Neuronal stem cell (in vitro differentiated cells): ENCODE measurements around the gene CNTD1.

Experiments
- DNase-seq: peaks from one replicate; pipeline ENCODE4 v3.0.0-alpha.2; 2013; ENCODE audit warnings: low spot score
- H2AFZ ChIP-seq: one replicate; pipeline ENCODE4 v1.6.1; 2013; ENCODE audit warnings: mild to moderate bottlenecking, low read length, inconsistent platforms
- H2AK5ac ChIP-seq: 2 replicates; pipeline ENCODE4 v1.6.1; 2013; ENCODE audit warnings: low read depth, mild to moderate bottlenecking, inconsistent platforms, low read length, moderate library complexity, mixed read lengths
- H2BK120ac ChIP-seq: 2 replicates; pipeline ENCODE4 v1.6.1; 2013; ENCODE audit warnings: low read depth, mild to moderate bottlenecking, inconsistent platforms, low read length, moderate library complexity, mixed read lengths
- H2BK12ac ChIP-seq: one replicate; pipeline ENCODE4 v1.6.1; 2013; ENCODE audit warnings: low read length, inconsistent platforms
- H2BK15ac ChIP-seq: 2 replicates; pipeline ENCODE4 v1.6.1; 2013; ENCODE audit warnings: mild to moderate bottlenecking, low read length, inconsistent platforms, mixed read lengths
- H2BK5ac ChIP-seq: one replicate; pipeline ENCODE4 v1.6.1; 2013; ENCODE audit warnings: inconsistent platforms, mild to moderate bottlenecking, low read length, moderate library complexity
- H3K14ac ChIP-seq: one replicate; pipeline ENCODE4 v1.6.1; 2013; ENCODE audit warnings: low read length, inconsistent platforms
- H3K18ac ChIP-seq: 2 replicates; pipeline ENCODE4 v1.6.1; 2013; ENCODE audit warnings: low read length, inconsistent platforms
- H3K23ac ChIP-seq: 2 replicates; pipeline ENCODE4 v1.6.1; 2013; ENCODE audit warnings: low read depth, mild to moderate bottlenecking, mixed read lengths, low read length, inconsistent platforms; ENCODE audit not compliant: poor library complexity
- H3K27ac ChIP-seq: replicated peaks from 3 replicates; pipeline ENCODE4 v1.5.1; 2013; ENCODE audit warnings: low read length, inconsistent platforms
- H3K27me3 ChIP-seq, 3 experiments: 2 replicates each; pipeline ENCODE4 v1.6.1; 2013; ENCODE audit warnings: low read length in 3 of 3, mild to moderate bottlenecking in 2 of 3, inconsistent platforms in 1 of 3, low read depth in 1 of 3, mixed read lengths in 1 of 3, moderate library complexity in 1 of 3; ENCODE audit not compliant: control insufficient read depth in 3 of 3, insufficient read depth in 3 of 3
- H3K36me3 ChIP-seq, 2 donors: replicated peaks in 1 of 2; 2 replicates each; pipeline ENCODE4 v1.6.1; 2013; ENCODE audit warnings: low read length in 2 of 2; ENCODE audit not compliant: control insufficient read depth in 2 of 2, insufficient read depth in 2 of 2
- H3K4ac ChIP-seq: 2 replicates; pipeline ENCODE4 v1.6.1; 2013; ENCODE audit warnings: inconsistent platforms, mild to moderate bottlenecking, low read length, moderate library complexity
- H3K4me1 ChIP-seq, 2 donors: 1 replicate in 1 of 2; 2 replicates in 1 of 2; pipeline ENCODE4 v1.6.1; 2013; ENCODE audit warnings: low read length in 2 of 2, low read depth in 1 of 2; ENCODE audit not compliant: control insufficient read depth in 2 of 2, insufficient read depth in 1 of 2
- H3K4me2 ChIP-seq: one replicate; pipeline ENCODE4 v1.6.1; 2013; ENCODE audit warnings: mild to moderate bottlenecking, low read length, inconsistent platforms; ENCODE audit not compliant: insufficient read depth, poor library complexity, severe bottlenecking
- H3K4me3 ChIP-seq, 2 donors: 2 replicates each; pipeline ENCODE4 v1.5.1; 2013; ENCODE audit warnings: low read length in 2 of 2, mild to moderate bottlenecking in 2 of 2, inconsistent platforms in 1 of 2, moderate library complexity in 1 of 2
- H3K79me1 ChIP-seq: one replicate; pipeline ENCODE4 v1.6.1; 2013; ENCODE audit warnings: low read depth, mild to moderate bottlenecking, inconsistent platforms, low read length, moderate library complexity
- H3K9ac ChIP-seq: one replicate; pipeline ENCODE4 v1.6.1; 2013; ENCODE audit warnings: mild to moderate bottlenecking, low read depth, low read length, inconsistent platforms; ENCODE audit not compliant: poor library complexity
- H3K9me3 ChIP-seq, 2 donors: replicated peaks in 1 of 2; 2 replicates each; pipeline versions ENCODE3 to v1.6.1; 2013; ENCODE audit warnings: low read length in 2 of 2, mild to moderate bottlenecking in 2 of 2, inconsistent platforms in 1 of 2, low read depth in 1 of 2, mixed read lengths in 1 of 2, moderate library complexity in 1 of 2; ENCODE audit not compliant: control insufficient read depth in 2 of 2, insufficient read depth in 1 of 2
- H4K8ac ChIP-seq: one replicate; pipeline ENCODE4 v1.6.1; 2013; ENCODE audit warnings: low read depth, mild to moderate bottlenecking, inconsistent platforms, low read length, moderate library complexity
- H4K91ac ChIP-seq: one replicate; pipeline ENCODE4 v1.6.1; 2013; ENCODE audit warnings: low read length, low read depth, mild to moderate bottlenecking, inconsistent platforms; ENCODE audit not compliant: poor library complexity
- WGBS, 2 donors: extraction: QIAGEN DNeasy Blood & Tissue Kit; methylation state at CpG; one replicate each; pipeline ENCODE4 v1.1.7; 2013; ENCODE audit warnings: missing lambda C conversion rate in 2 of 2, mixed read lengths in 1 of 2; ENCODE audit not compliant: insufficient read length in 2 of 2, insufficient replicate concordance in 1 of 2; ENCODE audit errors: extremely low coverage in 2 of 2; 5-methylcytosine and 5-hydroxymethylcytosine counted together

The CNTD1 gene

DNA sequence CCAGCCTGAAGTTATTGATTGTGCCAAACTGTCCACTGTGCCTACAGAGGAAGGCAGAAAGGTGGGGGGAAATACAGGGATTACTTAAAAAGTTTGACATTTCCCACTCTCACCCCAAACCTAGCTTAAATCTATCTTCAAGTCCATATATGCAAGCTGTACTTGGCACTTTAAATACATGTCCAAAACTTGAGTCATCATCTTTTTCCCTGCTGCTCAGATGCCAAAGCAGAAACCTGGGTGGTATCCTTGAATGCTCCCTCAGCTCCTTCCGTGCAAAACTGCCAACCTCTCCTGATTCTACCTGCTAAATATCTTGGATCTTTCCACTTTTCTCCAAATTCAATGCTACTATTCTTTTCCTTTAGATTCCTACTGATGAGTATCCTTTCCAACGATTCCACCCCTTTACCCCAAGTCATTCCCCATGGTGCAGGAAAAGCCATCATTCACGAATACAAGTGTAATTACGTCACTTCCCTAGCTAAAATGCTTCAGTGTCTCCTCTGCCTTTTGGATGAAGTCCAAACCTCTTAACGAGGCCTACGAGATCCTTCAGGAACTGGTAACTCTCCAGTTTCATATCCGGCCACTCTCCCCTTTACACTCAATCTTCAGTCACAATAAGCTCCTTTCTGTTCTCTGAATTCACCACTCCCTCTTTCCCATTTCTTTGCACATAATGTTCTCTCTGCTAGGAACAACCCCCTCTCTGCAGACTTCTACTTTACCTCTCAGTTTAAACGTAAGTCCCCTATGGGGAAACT lies 16.2 kb downstream of the CNTD1 start:
- Histone ChIP-seq H3K36me3 (peaks cover 41 to 86% of the 10 kb centered on the region in 2 donors), H4K8ac (no peak overlapping the region)
- WGBS, 2 donors, result no CpG with 5 or more reads among the region's 8 CpGs

DNA sequence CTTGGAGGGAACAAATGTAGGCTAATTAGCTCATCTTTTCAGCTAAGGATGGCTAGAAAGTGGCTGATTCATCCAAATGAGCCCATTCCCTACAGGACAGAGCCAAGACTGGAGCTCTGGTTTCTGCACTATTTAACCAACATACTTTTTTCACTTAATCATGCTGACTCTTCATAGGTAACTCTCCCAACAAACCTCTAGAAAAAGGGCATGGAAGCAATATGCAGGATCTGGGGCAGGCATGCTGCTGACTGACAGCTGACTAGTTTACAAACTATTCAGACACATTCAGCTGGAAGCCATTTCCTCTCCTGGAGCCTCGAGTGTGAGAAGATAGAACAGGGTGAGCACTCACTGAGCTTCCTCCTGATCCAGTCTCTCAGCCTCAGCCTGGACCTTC lies 19.2 kb downstream of the CNTD1 start:
- no peak overlapping the region for H2BK120ac ChIP-seq
- H2BK12ac ChIP-seq, result no peak overlapping the region
- no peaks in the 10 kb centered on the region for H3K27me3 ChIP-seq
- no peak overlapping the region for H2BK15ac ChIP-seq
- H3K79me1 ChIP-seq, result no peaks in the 10 kb centered on the region
- H2AFZ ChIP-seq, result no peak overlapping the region
- no CpG with 5 or more reads among the region's 1 CpG for WGBS, 2 donors
- H3K4me3 ChIP-seq, result no peak overlapping the region
- H3K9me3 ChIP-seq, result no peaks in the 10 kb centered on the region
- H3K4me2 ChIP-seq, result no peak overlapping the region
- H3K36me3 ChIP-seq, result peaks cover 40 to 81% of the 10 kb centered on the region in 2 donors
- H3K4me1 ChIP-seq, result no peaks in the 10 kb centered on the region
- no peak overlapping the region for H3K4ac ChIP-seq
- H2BK5ac ChIP-seq, result no peak overlapping the region
- no peak overlapping the region for H2AK5ac ChIP-seq
- no peak overlapping the region for H3K9ac ChIP-seq
- H3K23ac ChIP-seq, result no peak overlapping the region
- no peak for DNase-seq
- no peak overlapping the region for H3K18ac ChIP-seq
- H3K27ac ChIP-seq, result no peak overlapping the region
- H4K8ac ChIP-seq, result no peak overlapping the region
- H3K14ac ChIP-seq, result no peak overlapping the region
- H4K91ac ChIP-seq, result no peak overlapping the region

More for the DNA sequence above, 16.2 kb downstream of the CNTD1 start:
- H4K91ac ChIP-seq, result no peak overlapping the region
- no peak overlapping the region for H2BK15ac ChIP-seq
- no peak overlapping the region for H3K4me3 ChIP-seq
- H3K79me1 ChIP-seq, result no peaks in the 10 kb centered on the region
- H3K4ac ChIP-seq, result no peak overlapping the region
- no peak overlapping the region for H3K4me2 ChIP-seq
- H2AK5ac ChIP-seq, result no peak overlapping the region
- no peak overlapping the region for H2BK120ac ChIP-seq
- no peak overlapping the region for H3K23ac ChIP-seq
- no peaks in the 10 kb centered on the region for H3K4me1 ChIP-seq
- no peak overlapping the region for H3K9ac ChIP-seq
- no peaks in the 10 kb centered on the region for H3K9me3 ChIP-seq
- H3K27ac ChIP-seq, result peak overlapping the region; percentile 12
- no peak overlapping the region for H2BK5ac ChIP-seq
- no peak overlapping the region for H3K18ac ChIP-seq
- H2BK12ac ChIP-seq, result no peak overlapping the region
- DNase-seq, result no peak
- no peak overlapping the region for H3K14ac ChIP-seq
- no peaks in the 10 kb centered on the region for H3K27me3 ChIP-seq
- no peak overlapping the region for H2AFZ ChIP-seq

GRCh38 chr17:42818379-42818778 lies 19.7 kb downstream of the CNTD1 start:
- no peak for DNase-seq
- H2AFZ ChIP-seq, result no peak overlapping the region
- H3K27me3 ChIP-seq, result no peaks in the 10 kb centered on the region
- H3K79me1 ChIP-seq, result peaks cover under 1% of the 10 kb centered on the region
- H3K9me3 ChIP-seq, result no peaks in the 10 kb centered on the region
- H3K4me1 ChIP-seq, result peaks cover under 1 to 1% of the 10 kb centered on the region in 2 donors
- H3K23ac ChIP-seq, result peak overlapping the region; percentile 38
- no CpG with 5 or more reads among the region's 5 CpGs for WGBS, 2 donors
- H2BK12ac ChIP-seq, result no peak overlapping the region
- no peak overlapping the region for H2BK5ac ChIP-seq
- H2BK120ac ChIP-seq, result no peak overlapping the region
- no peak overlapping the region for H2AK5ac ChIP-seq
- no peak overlapping the region for H2BK15ac ChIP-seq
- no peak overlapping the region for H4K8ac ChIP-seq
- H3K14ac ChIP-seq, result no peak overlapping the region
- H3K36me3 ChIP-seq, result peaks cover 40 to 80% of the 10 kb centered on the region in 2 donors
- H3K4me3 ChIP-seq, result no peak overlapping the region
- no peak overlapping the region for H4K91ac ChIP-seq
- no peak overlapping the region for H3K18ac ChIP-seq
- H3K27ac ChIP-seq, result no peak overlapping the region
- H3K4me2 ChIP-seq, result no peak overlapping the region
- H3K9ac ChIP-seq, result no peak overlapping the region
- H3K4ac ChIP-seq, result no peak overlapping the region

- Histone ChIP-seq H3K14ac (no peak overlapping the region), H2AFZ (no peak overlapping the region), H3K9ac (no peak overlapping the region), H2BK15ac (no peak overlapping the region), H3K4ac (no peak overlapping the region), H4K8ac (no peak overlapping the region), H3K23ac (no peak overlapping the region), H2BK5ac (no peak overlapping the region), H2BK12ac (no peak overlapping the region), H3K36me3 (peaks cover 31 to 64% of the 10 kb centered on the region in 2 donors), H3K4me2 (no peak overlapping the region), H3K18ac (no peak overlapping the region), H3K27me3 (no peaks in the 10 kb centered on the region), H4K91ac (no peak overlapping the region), H2AK5ac (no peak overlapping the region), H3K79me1 (peaks cover 6% of the 10 kb centered on the region), H2BK120ac (no peak overlapping the region), H3K4me3 (no peak overlapping the region), H3K9me3 (no peaks in the 10 kb centered on the region), H3K4me1 (peaks cover 3 to 5% of the 10 kb centered on the region in 2 donors), H3K27ac (no peak overlapping the region)
- peak; percentile 69 for DNase-seq
- no CpG with 5 or more reads among the region's 2 CpGs for WGBS, 2 donors
Measured at GRCh38 chr17:42819939-42820535, 21.4 kb downstream of the CNTD1 start.
